GM23248 (cell line): ENCODE measurements around the gene POM121C.
"Not testable (repeated sequence)": the region's sequence is repeated elsewhere in the genome, so short reads cannot be mapped to it uniquely, and the experiment has no call there.

Experiments used
- EZH2 ChIP-seq: fragments of 200-600 bp; sonication (generic); IDR thresholded peaks from 2 replicates; pipeline ENCODE4 v1.6.1; 2018; ENCODE audit warnings: antibody characterized with exemption, mild to moderate bottlenecking; ENCODE audit not compliant: insufficient read depth, poor library complexity, severe bottlenecking
- EZH2phosphoT487 ChIP-seq: fragments of 200-600 bp; sonication (generic); IDR thresholded peaks from 2 replicates; pipeline ENCODE4 v1.6.1; 2018; ENCODE audit warnings: antibody characterized with exemption, moderate library complexity, mild to moderate bottlenecking, low read depth; ENCODE audit not compliant: insufficient read depth

- TF ChIP-seq EZH2phosphoT487, EZH2: not testable (repeated sequence)
Observed at GRCh38 chr7:75442465-75443111, 43.5 kb downstream of the POM121C start.
